HUES64 (cell line): ENCODE measurements around the gene CHST11.

Experiments used
- H3K27ac ChIP-seq: 2 replicates; pipeline ENCODE4 v1.7.0; 2013; ENCODE audit warnings: low read depth, low read length, inconsistent platforms
- H3K27me3 ChIP-seq: 2 replicates; pipeline ENCODE4 v1.6.1; 2013; ENCODE audit warnings: mild to moderate bottlenecking, low read length; ENCODE audit not compliant: insufficient read depth
- H3K36me3 ChIP-seq: 2 replicates; pipeline ENCODE4 v1.6.1; 2013; ENCODE audit warnings: mild to moderate bottlenecking, low read length; ENCODE audit not compliant: insufficient read depth
- H3K4me1 ChIP-seq: 2 replicates; pipeline ENCODE4 v1.6.1; 2013; ENCODE audit warnings: mild to moderate bottlenecking, low read length, moderate library complexity; ENCODE audit not compliant: insufficient read depth
- H3K4me3 ChIP-seq: 2 replicates; pipeline ENCODE4 v1.5.1; 2013; ENCODE audit warnings: mild to moderate bottlenecking, low read length, moderate library complexity
- H3K9ac ChIP-seq: 2 replicates; pipeline ENCODE4 v1.6.1; 2013; ENCODE audit warnings: mild to moderate bottlenecking, low read depth, low read length
- H3K9me3 ChIP-seq: 2 replicates; pipeline ENCODE4 v1.6.1; 2013; ENCODE audit warnings: low read depth, low read length; ENCODE audit not compliant: insufficient read depth
- WGBS: fragments of 150-250, 120-280 bp; methylation state at CpG from one replicate; pipeline ENCODE4 v1.1.7; 2013; ENCODE audit warnings: missing lambda C conversion rate; 5-methylcytosine and 5-hydroxymethylcytosine counted together

Gene CHST11

GRCh38 chr12:104687823-104688573 lies 231.2 kb downstream of the CHST11 start:
- H3K27ac ChIP-seq = no peak overlapping the region
- no peaks in the 10 kb centered on the region for H3K36me3 ChIP-seq
- H3K4me3 ChIP-seq = no peak overlapping the region
- 96% methylated on average over 10 of the region's 11 CpGs for WGBS
- no peaks in the 10 kb centered on the region for H3K27me3 ChIP-seq
- H3K9me3 ChIP-seq = peaks cover 3% of the 10 kb centered on the region; the same call in 1 of the 2 replicates
- no peaks in the 10 kb centered on the region for H3K4me1 ChIP-seq
- H3K9ac ChIP-seq = no peak overlapping the region

GRCh38 chr12:104689635-104690034 lies 232.9 kb downstream of the CHST11 start:
- no peak overlapping the region for H3K27ac ChIP-seq
- H3K9ac ChIP-seq = no peak overlapping the region
- no peak overlapping the region for H3K4me3 ChIP-seq
- H3K27me3 ChIP-seq = no peaks in the 10 kb centered on the region
- H3K9me3 ChIP-seq = peaks cover 4% of the 10 kb centered on the region; the same call in 1 of the 2 replicates
- H3K36me3 ChIP-seq = no peaks in the 10 kb centered on the region
- H3K4me1 ChIP-seq = no peaks in the 10 kb centered on the region
- WGBS = 95% methylated on average over 4 of the region's 4 CpGs

- Histone ChIP-seq H3K36me3 (no peaks in the 10 kb centered on the region), H3K9me3 (peaks cover 4% of the 10 kb centered on the region; the same call in 1 of the 2 replicates), H3K9ac (no peak overlapping the region), H3K4me1 (peaks cover 9% of the 10 kb centered on the region; the same call in 1 of the 2 replicates), H3K4me3 (no peak overlapping the region), H3K27ac (no peak overlapping the region), H3K27me3 (no peaks in the 10 kb centered on the region)
- WGBS = 96% methylated on average over 19 of the region's 19 CpGs
These were observed 235.2 kb downstream of the CHST11 start for GRCh38 chr12:104691721-104692556.

- WGBS = 81% methylated on average over 4 of the region's 4 CpGs
- H3K4me1 ChIP-seq = peaks cover 9% of the 10 kb centered on the region; the same call in 1 of the 2 replicates
These were observed 235.9 kb downstream of the CHST11 start for GRCh38 chr12:104692557-104693218.

GRCh38 chr12:104693493-104693892 lies 236.7 kb downstream of the CHST11 start:
- no peaks in the 10 kb centered on the region for H3K27me3 ChIP-seq
- WGBS = 98% methylated on average over 2 of the region's 3 CpGs
- H3K4me1 ChIP-seq = peaks cover 9% of the 10 kb centered on the region; the same call in 1 of the 2 replicates
- H3K9ac ChIP-seq = no peak overlapping the region
- H3K36me3 ChIP-seq = no peaks in the 10 kb centered on the region
- peaks cover 4% of the 10 kb centered on the region; the same call in 1 of the 2 replicates for H3K9me3 ChIP-seq
- H3K27ac ChIP-seq = no peak overlapping the region
- no peak overlapping the region for H3K4me3 ChIP-seq

More at GRCh38 chr12:104692557-104693218, 235.9 kb downstream of the CHST11 start:
- Histone ChIP-seq H3K27me3 (no peaks in the 10 kb centered on the region), H3K36me3 (no peaks in the 10 kb centered on the region), H3K9me3 (peaks cover 4% of the 10 kb centered on the region; the same call in 1 of the 2 replicates), H3K27ac (no peak overlapping the region), H3K9ac (no peak overlapping the region), H3K4me3 (no peak overlapping the region)

- WGBS = 93% methylated on average over 4 of the region's 4 CpGs
- no peak overlapping the region for H3K27ac ChIP-seq
- H3K27me3 ChIP-seq = no peaks in the 10 kb centered on the region
- H3K4me3 ChIP-seq = no peak overlapping the region
- no peak overlapping the region for H3K9ac ChIP-seq
- H3K36me3 ChIP-seq = no peaks in the 10 kb centered on the region
- H3K9me3 ChIP-seq = peaks cover 4% of the 10 kb centered on the region; the same call in 1 of the 2 replicates
- H3K4me1 ChIP-seq = peaks cover 9% of the 10 kb centered on the region; the same call in 1 of the 2 replicates
These were observed 237.4 kb downstream of the CHST11 start for GRCh38 chr12:104694161-104694560.

- H3K4me3 ChIP-seq = no peak overlapping the region
- H3K36me3 ChIP-seq = no peaks in the 10 kb centered on the region
- no peak overlapping the region for H3K27ac ChIP-seq
- WGBS = 88% methylated on average over 7 of the region's 7 CpGs
- H3K9ac ChIP-seq = no peak overlapping the region
- peaks cover 4% of the 10 kb centered on the region; the same call in 1 of the 2 replicates for H3K9me3 ChIP-seq
- no peaks in the 10 kb centered on the region for H3K27me3 ChIP-seq
- peaks cover 9% of the 10 kb centered on the region; the same call in 1 of the 2 replicates for H3K4me1 ChIP-seq
These were observed 238.0 kb downstream of the CHST11 start for GRCh38 chr12:104694711-104695110.

GRCh38 chr12:104695453-104696148 lies 238.9 kb downstream of the CHST11 start:
- H3K9me3 ChIP-seq = peaks cover 4% of the 10 kb centered on the region; the same call in 1 of the 2 replicates
- 71% methylated on average over 12 of the region's 12 CpGs for WGBS
- H3K27ac ChIP-seq = no peak overlapping the region
- H3K27me3 ChIP-seq = no peaks in the 10 kb centered on the region
- H3K9ac ChIP-seq = no peak overlapping the region
- H3K4me1 ChIP-seq = peaks cover 9% of the 10 kb centered on the region; the same call in 1 of the 2 replicates
- no peaks in the 10 kb centered on the region for H3K36me3 ChIP-seq
- no peak overlapping the region for H3K4me3 ChIP-seq

GRCh38 chr12:104697186-104697585 lies 240.4 kb downstream of the CHST11 start:
- H3K27ac ChIP-seq = no peak overlapping the region
- H3K27me3 ChIP-seq = no peaks in the 10 kb centered on the region
- peaks cover 4% of the 10 kb centered on the region; the same call in 1 of the 2 replicates for H3K9me3 ChIP-seq
- 94% methylated on average over 7 of the region's 7 CpGs for WGBS
- no peaks in the 10 kb centered on the region for H3K36me3 ChIP-seq
- H3K9ac ChIP-seq = no peak overlapping the region
- H3K4me3 ChIP-seq = no peak overlapping the region
- H3K4me1 ChIP-seq = peaks cover 9% of the 10 kb centered on the region; the same call in 1 of the 2 replicates

- no peak overlapping the region for H3K27ac ChIP-seq
- H3K27me3 ChIP-seq = no peaks in the 10 kb centered on the region
- 88% methylated on average over 2 of the region's 3 CpGs for WGBS
- H3K4me3 ChIP-seq = no peak overlapping the region
- no peak overlapping the region for H3K9ac ChIP-seq
- H3K9me3 ChIP-seq = no peaks in the 10 kb centered on the region
- peaks cover 9% of the 10 kb centered on the region; the same call in 1 of the 2 replicates for H3K4me1 ChIP-seq
- no peaks in the 10 kb centered on the region for H3K36me3 ChIP-seq
These were observed 242.1 kb downstream of the CHST11 start for GRCh38 chr12:104698871-104699270.
